HG02852 (cell line): ENCODE results near the gene AK5.
"Not testable (repeated sequence)": the region's sequence is repeated elsewhere in the genome, so short reads cannot be mapped to it uniquely, and the experiment has no call there.

ENCODE experiments used
- ATAC-seq: cut with Tn5 transposase; IDR thresholded peaks from one replicate; pipeline ENCODE4 v1.9.1; 2021; ENCODE audit warnings: mild to moderate bottlenecking, moderate library complexity; ENCODE audit not compliant: unreplicated experiment

Gene AK5

GRCh38 chr1:77398152-77398551 lies 116.3 kb downstream of the AK5 start:
- ATAC-seq, result no peak

GRCh38 chr1:77399250-77400086 lies 117.6 kb downstream of the AK5 start:
- ATAC-seq, result no peak

- ATAC-seq, result no peak
These were observed 119.0 kb downstream of the AK5 start for GRCh38 chr1:77400781-77401180.

GRCh38 chr1:77401384-77401783 lies 119.6 kb downstream of the AK5 start:
- ATAC-seq, result no peak

GRCh38 chr1:77405186-77405585 lies 123.4 kb downstream of the AK5 start:
- no peak for ATAC-seq

- no peak for ATAC-seq
These were observed 124.8 kb downstream of the AK5 start for GRCh38 chr1:77406661-77407060.

GRCh38 chr1:77407738-77408375 lies 126.0 kb downstream of the AK5 start:
- ATAC-seq, result no peak

GRCh38 chr1:77408933-77409332 lies 127.1 kb downstream of the AK5 start:
- not testable (repeated sequence) for ATAC-seq

- ATAC-seq, result no peak
These were observed 130.4 kb downstream of the AK5 start for GRCh38 chr1:77412069-77412819.

GRCh38 chr1:77412820-77413530 lies 131.2 kb downstream of the AK5 start:
- ATAC-seq, result peak; percentile 52

GRCh38 chr1:77413541-77414335 lies 131.9 kb downstream of the AK5 start:
- ATAC-seq, result peak; percentile 88

GRCh38 chr1:77415579-77415978 lies 133.8 kb downstream of the AK5 start:
- ATAC-seq, result no peak

- no peak for ATAC-seq
These were observed 135.1 kb downstream of the AK5 start for GRCh38 chr1:77416692-77417450.

- not testable (repeated sequence) for ATAC-seq
These were observed 136.2 kb downstream of the AK5 start for GRCh38 chr1:77418055-77418454.

- peak; percentile 73 for ATAC-seq
These were observed 139.8 kb downstream of the AK5 start for GRCh38 chr1:77421504-77422233.

- ATAC-seq, result no peak
These were observed 142.4 kb downstream of the AK5 start for GRCh38 chr1:77424236-77424635.

- ATAC-seq, result no peak
These were observed 146.2 kb downstream of the AK5 start for GRCh38 chr1:77428068-77428467.

GRCh38 chr1:77430966-77431690 lies 149.3 kb downstream of the AK5 start:
- no peak for ATAC-seq
